CD4-positive, alpha-beta memory T cell (primary cell): ENCODE measurements around the gene GPR18. TPM values are rescaled to one million over a fixed set of nuclear protein-coding genes. Genes with fewer than 3 reads are reported as not detected.
A peak's percentile ranks its signal among the peaks of the same experiment; 100 is the strongest.

Experiments
- CTCF ChIA-PET: fragments of 350-600 bp; sonication (Branson Sonifier 250); formaldehyde crosslinking; loops from one replicate; lab custom pipeline; 2021; ENCODE audit warnings: inconsistent platforms; ENCODE audit not compliant: partially characterized antibody; lab: Charles Lee
- POLR2A ChIA-PET: fragments of 350-600 bp; sonication (Branson Sonifier 250); formaldehyde crosslinking; loops from one replicate; lab custom pipeline; 2021; ENCODE audit not compliant: partially characterized antibody; lab: Charles Lee
- DNase-seq, 5 donors: peaks; one replicate each; pipeline versions ENCODE4 v3.0.0 to v3.0.0-alpha.2; 2020 to 2022; ENCODE audit warnings: mixed read lengths in 1 of 5
- H3K27ac ChIP-seq: one replicate; pipeline ENCODE4 v1.7.0; 2013; ENCODE audit warnings: low read depth, low read length
- H3K27me3 ChIP-seq: 2 replicates; pipeline ENCODE4 v1.7.0; 2013; ENCODE audit warnings: mild to moderate bottlenecking, low read length, moderate library complexity; ENCODE audit not compliant: insufficient read depth
- H3K36me3 ChIP-seq: 2 replicates; pipeline ENCODE4 v1.7.0; 2013; ENCODE audit warnings: mild to moderate bottlenecking, low read length, moderate library complexity; ENCODE audit not compliant: insufficient read depth
- H3K4me1 ChIP-seq: 2 replicates; pipeline ENCODE4 v1.7.0; 2013; ENCODE audit warnings: mild to moderate bottlenecking, low read length, moderate library complexity; ENCODE audit not compliant: insufficient read depth
- H3K4me3 ChIP-seq, 2 donors: one replicate each; pipeline ENCODE4 v1.7.0; 2013; ENCODE audit warnings: low read length in 2 of 2, mild to moderate bottlenecking in 1 of 2
- H3K9me3 ChIP-seq, 2 donors: one replicate each; pipeline ENCODE4 v1.7.0; 2013; ENCODE audit warnings: low read length in 2 of 2, control low read depth in 1 of 2; ENCODE audit not compliant: control insufficient read depth in 1 of 2
- H3K27ac Mint-ChIP-seq, 7 donors: one replicate each; pipeline ENCODE4 v1.8.0; 2020 to 2021; ENCODE audit warnings: mixed read lengths in 7 of 7, mild to moderate bottlenecking in 6 of 7, inconsistent platforms in 3 of 7, moderate library complexity in 3 of 7
- H3K27me3 Mint-ChIP-seq, 2 donors: one replicate each; pipeline ENCODE4 v1.8.0; 2020 to 2021; ENCODE audit warnings: mixed read lengths in 2 of 2
- H3K36me3 Mint-ChIP-seq, 2 donors: one replicate each; pipeline ENCODE4 v1.8.0; 2020 to 2021; ENCODE audit warnings: mixed read lengths in 2 of 2, inconsistent platforms in 1 of 2, mild to moderate bottlenecking in 1 of 2
- H3K4me1 Mint-ChIP-seq, 4 donors: one replicate each; pipeline ENCODE4 v1.8.0; 2020 to 2021; ENCODE audit warnings: mixed read lengths in 4 of 4, mild to moderate bottlenecking in 1 of 4
- H3K4me3 Mint-ChIP-seq, 8 donors: one replicate each; pipeline ENCODE4 v1.8.0; 2020 to 2021; ENCODE audit warnings: mixed read lengths in 8 of 8, mild to moderate bottlenecking in 7 of 8, moderate library complexity in 6 of 8, inconsistent platforms in 3 of 8
- H3K9me3 Mint-ChIP-seq, 8 donors: one replicate each; pipeline ENCODE4 v1.8.0; 2020 to 2021; ENCODE audit warnings: mixed read lengths in 8 of 8, mild to moderate bottlenecking in 5 of 8, inconsistent platforms in 3 of 8, moderate library complexity in 1 of 8
- intact Hi-C: fragments of 100-400 bp; cut with micrococcal nuclease; formaldehyde crosslinking; loops from one replicate; pipeline ENCODE4 v1.15.1; 2023
- polyA plus RNA-seq, 2 donors: library from polyadenylated mRNA; unstranded; fragments of 300-500 nt; fragmentation: Illumina TruSeq; gene quantifications; one replicate each; pipeline ENCODE4 v1.2.3, GENCODE V29; 2021
- total RNA-seq, 2 experiments: library from RNA; stranded (reverse); gene quantifications; one replicate each; pipeline ENCODE4 v1.2.3, GENCODE V29; 2021

Gene GPR18
- total and polyA plus RNA-seq, 4 experiments from 2014 or later: 21.5 to 29.5 (median 22.9) TPM

- Histone ChIP-seq H3K36me3 (peaks cover 27% of the 10 kb centered on the region), H3K4me3 (peak overlapping the region in 1 of 2 donors; percentile 42)
These were observed 41.2 kb upstream of the GPR18 start for GRCh38 chr13:99299256-99299919.

DNA sequence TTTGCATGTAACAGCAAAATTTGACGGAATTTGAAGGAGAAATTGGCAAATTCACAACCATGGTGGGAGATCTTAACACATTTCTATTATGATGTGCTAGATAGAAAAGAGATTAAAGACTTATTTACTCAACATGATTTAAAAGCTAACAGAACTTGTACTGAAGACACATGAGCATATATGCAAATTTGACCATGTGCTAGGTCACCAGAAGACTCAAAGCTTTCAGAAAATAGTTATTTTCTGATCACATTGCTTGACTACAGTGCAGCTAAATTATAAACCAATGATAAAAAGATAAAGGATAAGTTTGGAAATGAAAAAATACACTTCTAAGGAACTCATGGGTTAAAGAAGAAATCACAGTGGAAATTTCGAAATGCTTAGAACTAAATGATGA is 39.9 kb upstream of the GPR18 start:
- H3K9me3 ChIP-seq: no peaks in the 10 kb centered on the region
- peak overlapping the region; percentile 85 to 96 (median 94) for H3K27ac Mint-ChIP-seq
- H3K4me1 ChIP-seq: peaks cover 99% of the 10 kb centered on the region
- H3K4me1 Mint-ChIP-seq: peaks cover 62 to 90% (median 74%) of the 10 kb centered on the region in 4 donors
- H3K36me3 Mint-ChIP-seq: peaks cover 55 to 75% of the 10 kb centered on the region in 2 donors
- H3K9me3 Mint-ChIP-seq: no peaks in the 10 kb centered on the region
- ChIA-PET CTCF (interaction anchor here (1.0 to 14.1 kb wide), 12 partner anchors 8 to 137 kb away, joined by 3 to 217 read pairs (median 6); partner anchors contain the start of gene GPR183), POLR2A (interaction anchor here (0.9 to 19.6 kb wide), 16 partner anchors 9 to 308 kb away, joined by 3 to 929 read pairs (median 23); partner anchors contain the start of genes GPR183 and UBAC2)
- peak overlapping the region; percentile 66 for H3K27ac ChIP-seq
- peak overlapping the region in 1 of 2 donors; percentile 17 for H3K4me3 ChIP-seq
- no peaks in the 10 kb centered on the region for H3K27me3 ChIP-seq
- H3K4me3 Mint-ChIP-seq: peak overlapping the region; percentile 67 to 87 (median 85)
- DNase-seq: no peak
- no peaks in the 10 kb centered on the region for H3K27me3 Mint-ChIP-seq
- H3K36me3 ChIP-seq: peaks cover 30% of the 10 kb centered on the region
- intact Hi-C loops: no loop called here

More at GRCh38 chr13:99299256-99299919, 41.2 kb upstream of the GPR18 start:
- intact Hi-C loops: no loop called here
- POLR2A ChIA-PET: interaction anchor here (0.8 to 19.6 kb wide), 19 partner anchors 8 to 136 kb away, joined by 3 to 929 read pairs (median 77); partner anchors contain the start of gene GPR183
- Histone ChIP-seq H3K27me3 (no peaks in the 10 kb centered on the region), H3K27ac (peak overlapping the region; percentile 59), H3K9me3 (no peaks in the 10 kb centered on the region), H3K4me1 (peaks cover 99% of the 10 kb centered on the region)
- CTCF ChIA-PET: interaction anchor here (0.5 to 14.1 kb wide), 13 partner anchors 8 to 136 kb away, joined by 3 to 217 read pairs (median 5); no protein-coding TSS in a partner anchor
- H3K4me3 Mint-ChIP-seq: peak overlapping the region; percentile 75 to 100 (median 84)
- peak overlapping the region; percentile 82 to 95 (median 91) for H3K27ac Mint-ChIP-seq
- H3K27me3 Mint-ChIP-seq: no peaks in the 10 kb centered on the region
- no peaks in the 10 kb centered on the region for H3K9me3 Mint-ChIP-seq
- no peak for DNase-seq
- peaks cover 60 to 90% (median 71%) of the 10 kb centered on the region in 4 donors for H3K4me1 Mint-ChIP-seq
- H3K36me3 Mint-ChIP-seq: peaks cover 56 to 76% of the 10 kb centered on the region in 2 donors

GRCh38 chr13:99297331-99297730 is 39.2 kb upstream of the GPR18 start:
- H3K4me1 ChIP-seq: peaks cover 98% of the 10 kb centered on the region
- H3K27ac ChIP-seq: peak overlapping the region; percentile 66
- no peak for DNase-seq
- H3K27me3 ChIP-seq: no peaks in the 10 kb centered on the region
- no peaks in the 10 kb centered on the region for H3K27me3 Mint-ChIP-seq
- no peaks in the 10 kb centered on the region for H3K9me3 Mint-ChIP-seq
- POLR2A ChIA-PET: interaction anchor here (0.9 to 19.6 kb wide), 17 partner anchors 9 to 309 kb away, joined by 3 to 929 read pairs (median 19); partner anchors contain the start of genes GPR183 and UBAC2
- intact Hi-C loops: no loop called here
- CTCF ChIA-PET: interaction anchor here (1.0 to 14.1 kb wide), 14 partner anchors 9 to 138 kb away, joined by 3 to 217 read pairs (median 4); partner anchors contain the start of gene GPR183
- peaks cover 35% of the 10 kb centered on the region for H3K36me3 ChIP-seq
- H3K4me3 Mint-ChIP-seq: peak overlapping the region; percentile 67 to 87 (median 85)
- H3K9me3 ChIP-seq: no peaks in the 10 kb centered on the region
- peak overlapping the region; percentile 85 to 96 (median 94) for H3K27ac Mint-ChIP-seq
- peaks cover 62 to 90% (median 72%) of the 10 kb centered on the region in 4 donors for H3K4me1 Mint-ChIP-seq
- H3K4me3 ChIP-seq: peak overlapping the region in 1 of 2 donors; percentile 17
- H3K36me3 Mint-ChIP-seq: peaks cover 53 to 74% of the 10 kb centered on the region in 2 donors

GRCh38 chr13:99296398-99296797 is 38.2 kb upstream of the GPR18 start:
- ChIA-PET CTCF (interaction anchor here (0.8 to 14.1 kb wide), 9 partner anchors 10 to 139 kb away, joined by 3 to 217 read pairs (median 6); partner anchors contain the start of gene GPR183), POLR2A (interaction anchor here (0.7 to 19.6 kb wide), 16 partner anchors 8 to 139 kb away, joined by 3 to 929 read pairs (median 23); partner anchors contain the start of genes GPR183 and UBAC2)
- no peaks in the 10 kb centered on the region for H3K27me3 ChIP-seq
- DNase-seq: peak; percentile 46 to 69 (median 59)
- H3K36me3 ChIP-seq: peaks cover 35% of the 10 kb centered on the region
- peaks cover 94% of the 10 kb centered on the region for H3K4me1 ChIP-seq
- peaks cover 50 to 71% of the 10 kb centered on the region in 2 donors for H3K36me3 Mint-ChIP-seq
- no peaks in the 10 kb centered on the region for H3K9me3 Mint-ChIP-seq
- H3K9me3 ChIP-seq: no peaks in the 10 kb centered on the region
- peak overlapping the region; percentile 86 to 96 (median 94) for H3K27ac Mint-ChIP-seq
- peaks cover 58 to 92% (median 70%) of the 10 kb centered on the region in 4 donors for H3K4me1 Mint-ChIP-seq
- H3K27ac ChIP-seq: peak overlapping the region; percentile 66
- H3K27me3 Mint-ChIP-seq: no peaks in the 10 kb centered on the region
- peak overlapping the region in 1 of 2 donors; percentile 8 for H3K4me3 ChIP-seq
- intact Hi-C loops: loop anchor here (1.0 kb wide), 1 partner anchor 8 kb away; no protein-coding TSS in a partner anchor
- H3K4me3 Mint-ChIP-seq: peak overlapping the region; percentile 76 to 87 (median 86)

DNA sequence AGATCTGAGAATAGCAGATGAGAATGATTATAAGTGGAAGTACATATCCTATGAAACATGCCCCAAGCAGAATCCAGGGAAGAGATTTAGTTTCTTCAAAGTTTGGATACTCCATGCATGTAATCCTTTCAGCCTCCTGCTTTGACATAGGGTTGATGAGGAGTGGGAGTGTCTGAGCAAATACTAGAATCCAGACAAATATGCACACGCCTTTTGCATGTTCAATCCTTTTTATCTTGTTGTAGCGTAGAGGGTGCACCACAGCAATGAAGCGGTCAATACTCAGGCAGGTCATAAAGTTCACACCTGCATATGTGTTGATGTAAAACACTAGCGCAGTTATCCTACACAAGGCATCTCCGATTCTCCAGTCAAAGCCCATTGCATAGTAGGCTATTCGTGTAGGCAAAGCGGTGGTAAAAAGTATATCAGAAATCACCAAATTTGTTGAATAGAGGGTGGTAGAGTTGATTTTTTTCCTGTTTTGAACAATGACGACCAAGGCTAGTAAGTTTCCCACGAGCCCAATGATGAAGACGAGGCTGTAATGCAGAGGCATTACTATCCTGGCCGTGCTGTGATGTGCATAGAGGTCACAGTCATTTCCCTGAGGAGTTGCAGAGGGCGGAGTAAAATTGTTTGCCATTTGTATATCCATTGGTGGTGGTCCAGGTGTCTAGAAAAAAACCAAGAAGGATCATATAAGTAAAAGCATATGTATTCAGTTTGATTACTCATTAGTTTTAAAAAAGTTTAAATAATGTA is 37.5 kb upstream of the GPR18 start:
- H3K4me1 Mint-ChIP-seq: peaks cover 62 to 94% (median 74%) of the 10 kb centered on the region in 4 donors
- DNase-seq: no peak
- intact Hi-C loops: loop anchor here (1.0 kb wide), 1 partner anchor 9 kb away; no protein-coding TSS in a partner anchor
- Histone ChIP-seq H3K9me3 (no peaks in the 10 kb centered on the region), H3K36me3 (peaks cover 35% of the 10 kb centered on the region), H3K27me3 (no peaks in the 10 kb centered on the region), H3K4me3 (peak overlapping the region in 1 of 2 donors; percentile 20), H3K4me1 (peaks cover 95% of the 10 kb centered on the region), H3K27ac (peak overlapping the region; percentile 66)
- peaks cover 50 to 74% of the 10 kb centered on the region in 2 donors for H3K36me3 Mint-ChIP-seq
- H3K27ac Mint-ChIP-seq: peak overlapping the region; percentile 88 to 96 (median 93)
- ChIA-PET POLR2A (interaction anchor here (0.7 to 19.6 kb wide), 23 partner anchors 7 to 140 kb away, joined by 3 to 929 read pairs (median 12); partner anchors contain the start of gene GPR183), CTCF (interaction anchor here (1.4 to 14.1 kb wide), 8 partner anchors 10 to 140 kb away, joined by 3 to 217 read pairs (median 8); partner anchors contain the start of gene GPR183)
- peak overlapping the region; percentile 61 to 87 (median 75) for H3K4me3 Mint-ChIP-seq
- H3K9me3 Mint-ChIP-seq: no peaks in the 10 kb centered on the region
- no peaks in the 10 kb centered on the region for H3K27me3 Mint-ChIP-seq

- intact Hi-C loops: no loop called here
- H3K36me3 Mint-ChIP-seq: peaks cover 46 to 72% of the 10 kb centered on the region in 2 donors
- peaks cover 60 to 94% (median 75%) of the 10 kb centered on the region in 4 donors for H3K4me1 Mint-ChIP-seq
- H3K27me3 Mint-ChIP-seq: no peaks in the 10 kb centered on the region
- peak overlapping the region; percentile 88 to 96 (median 93) for H3K27ac Mint-ChIP-seq
- H3K4me3 Mint-ChIP-seq: peak overlapping the region; percentile 18 to 87 (median 75)
- Histone ChIP-seq H3K27ac (peak overlapping the region; percentile 66), H3K36me3 (peaks cover 32% of the 10 kb centered on the region), H3K4me3 (no peak overlapping the region), H3K27me3 (no peaks in the 10 kb centered on the region), H3K9me3 (no peaks in the 10 kb centered on the region), H3K4me1 (peaks cover 95% of the 10 kb centered on the region)
- ChIA-PET CTCF (interaction anchor here (0.9 to 2.1 kb wide), 6 partner anchors 9 to 142 kb away, joined by 3 to 6 read pairs (median 4); no protein-coding TSS in a partner anchor), POLR2A (interaction anchor here (0.7 to 19.6 kb wide), 12 partner anchors 10 to 361 kb away, joined by 3 to 406 read pairs (median 5); partner anchors contain the start of gene GPR183)
- H3K9me3 Mint-ChIP-seq: no peaks in the 10 kb centered on the region
- DNase-seq: no peak
These were observed 36.8 kb upstream of the GPR18 start for GRCh38 chr13:99294958-99295357.
